Measurements from ENCODE around the gene RIPOR3.
A peak's percentile ranks its signal among the peaks of the same experiment; 100 is the strongest.
"Not testable (repeated sequence)": the region's sequence is repeated elsewhere in the genome, so short reads cannot be mapped to it uniquely, and the experiment has no call there.

Gene RIPOR3

GRCh38 chr20:50655311-50655880 lies 35.9 kb downstream of the RIPOR3 start:
- intact Hi-C loops (cut with micrococcal nuclease) = no loop called here
- Mint-ChIP-seq H3K36me3 (ENCODE audit: low read depth) (no peaks in the 10 kb centered on the region), H3K27ac (no peak overlapping the region), H3K9me3 (no peaks in the 10 kb centered on the region), H3K4me1 (ENCODE audit: low read depth) (no peaks in the 10 kb centered on the region), H3K4me3 (no peak overlapping the region), H3K27me3 (peaks cover 2% of the 10 kb centered on the region)

GRCh38 chr20:50654904-50655303 lies 36.4 kb downstream of the RIPOR3 start:
- intact Hi-C loops (cut with micrococcal nuclease) = no loop called here
- Mint-ChIP-seq H3K4me1 (ENCODE audit: low read depth) (no peaks in the 10 kb centered on the region), H3K27me3 (peaks cover 2% of the 10 kb centered on the region), H3K27ac (no peak overlapping the region), H3K36me3 (ENCODE audit: low read depth) (no peaks in the 10 kb centered on the region), H3K4me3 (no peak overlapping the region), H3K9me3 (no peaks in the 10 kb centered on the region)

- Mint-ChIP-seq H3K4me1 (ENCODE audit: low read depth) (no peaks in the 10 kb centered on the region), H3K27me3 (peaks cover 2% of the 10 kb centered on the region), H3K36me3 (ENCODE audit: low read depth) (no peaks in the 10 kb centered on the region), H3K9me3 (no peaks in the 10 kb centered on the region), H3K4me3 (no peak overlapping the region), H3K27ac (no peak overlapping the region)
- intact Hi-C loops (cut with micrococcal nuclease) = no loop called here
Measured at GRCh38 chr20:50652702-50653294, 38.5 kb downstream of the RIPOR3 start.

GRCh38 chr20:50651676-50652075 lies 39.7 kb downstream of the RIPOR3 start:
- H3K9me3 Mint-ChIP-seq = no peaks in the 10 kb centered on the region
- intact Hi-C loops (cut with micrococcal nuclease) = no loop called here
- H3K27me3 Mint-ChIP-seq = peaks cover 2% of the 10 kb centered on the region
- no peaks in the 10 kb centered on the region for H3K4me1 Mint-ChIP-seq (ENCODE audit: low read depth)
- H3K4me3 Mint-ChIP-seq = no peak overlapping the region
- no peak overlapping the region for H3K27ac Mint-ChIP-seq
- H3K36me3 Mint-ChIP-seq (ENCODE audit: low read depth) = no peaks in the 10 kb centered on the region

- no peak overlapping the region for H3K4me3 Mint-ChIP-seq
- H3K27me3 Mint-ChIP-seq = peaks cover 2% of the 10 kb centered on the region
- H3K36me3 Mint-ChIP-seq (ENCODE audit: low read depth) = no peaks in the 10 kb centered on the region
- no peak overlapping the region for H3K27ac Mint-ChIP-seq
- no peaks in the 10 kb centered on the region for H3K4me1 Mint-ChIP-seq (ENCODE audit: low read depth)
- intact Hi-C loops (cut with micrococcal nuclease) = no loop called here
- no peaks in the 10 kb centered on the region for H3K9me3 Mint-ChIP-seq
Measured at GRCh38 chr20:50649590-50649989, 41.8 kb downstream of the RIPOR3 start.

GRCh38 chr20:50648651-50649050 lies 42.7 kb downstream of the RIPOR3 start:
- no peak overlapping the region for H3K4me3 Mint-ChIP-seq
- H3K27me3 Mint-ChIP-seq = peaks cover 2% of the 10 kb centered on the region
- no peak overlapping the region for H3K27ac Mint-ChIP-seq
- intact Hi-C loops (cut with micrococcal nuclease) = no loop called here
- H3K36me3 Mint-ChIP-seq (ENCODE audit: low read depth) = no peaks in the 10 kb centered on the region
- no peaks in the 10 kb centered on the region for H3K4me1 Mint-ChIP-seq (ENCODE audit: low read depth)
- H3K9me3 Mint-ChIP-seq = no peaks in the 10 kb centered on the region

- intact Hi-C loops (cut with micrococcal nuclease) = no loop called here
- H3K27ac Mint-ChIP-seq = no peak overlapping the region
- H3K36me3 Mint-ChIP-seq (ENCODE audit: low read depth) = no peaks in the 10 kb centered on the region
- no peak overlapping the region for H3K4me3 Mint-ChIP-seq
- no peaks in the 10 kb centered on the region for H3K9me3 Mint-ChIP-seq
- peaks cover 9% of the 10 kb centered on the region for H3K4me1 Mint-ChIP-seq (ENCODE audit: low read depth)
- peaks cover 4% of the 10 kb centered on the region for H3K27me3 Mint-ChIP-seq
Measured at GRCh38 chr20:50646483-50646996, 44.8 kb downstream of the RIPOR3 start.

GRCh38 chr20:50645253-50646068 lies 45.9 kb downstream of the RIPOR3 start:
- Mint-ChIP-seq H3K4me1 (ENCODE audit: low read depth) (peaks cover 17% of the 10 kb centered on the region), H3K27me3 (peaks cover 4% of the 10 kb centered on the region), H3K36me3 (ENCODE audit: low read depth) (no peaks in the 10 kb centered on the region), H3K27ac (no peak overlapping the region), H3K4me3 (no peak overlapping the region), H3K9me3 (no peaks in the 10 kb centered on the region)
- intact Hi-C loops (cut with micrococcal nuclease) = no loop called here

- H3K9me3 Mint-ChIP-seq = no peaks in the 10 kb centered on the region
- H3K4me1 Mint-ChIP-seq (ENCODE audit: low read depth) = peaks cover 20% of the 10 kb centered on the region
Measured at GRCh38 chr20:50642288-50642803, 49.0 kb downstream of the RIPOR3 start.

GRCh38 chr20:50641625-50642287 lies 49.6 kb downstream of the RIPOR3 start:
- H3K36me3 Mint-ChIP-seq (ENCODE audit: low read depth); H3K9me3 Mint-ChIP-seq; H3K4me3 Mint-ChIP-seq; intact Hi-C loops (cut with micrococcal nuclease); H3K27me3 Mint-ChIP-seq: not testable (repeated sequence)
- H3K4me1 Mint-ChIP-seq (ENCODE audit: low read depth) = peaks cover 20% of the 10 kb centered on the region
- peak overlapping the region; percentile 67 for H3K27ac Mint-ChIP-seq

More at GRCh38 chr20:50642288-50642803, 49.0 kb downstream of the RIPOR3 start:
- Mint-ChIP-seq H3K27ac (peak overlapping the region; percentile 67), H3K27me3 (peaks cover 4% of the 10 kb centered on the region), H3K4me3 (no peak overlapping the region), H3K36me3 (ENCODE audit: low read depth) (no peaks in the 10 kb centered on the region)
- intact Hi-C loops (cut with micrococcal nuclease) = no loop called here

- Mint-ChIP-seq H3K4me3 (peak overlapping the region; percentile 50), H3K4me1 (ENCODE audit: low read depth) (peaks cover 25% of the 10 kb centered on the region)
- H3K27me3 Mint-ChIP-seq; H3K9me3 Mint-ChIP-seq; H3K27ac Mint-ChIP-seq; H3K36me3 Mint-ChIP-seq (ENCODE audit: low read depth); intact Hi-C loops (cut with micrococcal nuclease): not testable (repeated sequence)
Measured at GRCh38 chr20:50639971-50640711, 51.2 kb downstream of the RIPOR3 start.

- H3K9me3 Mint-ChIP-seq; intact Hi-C loops (cut with micrococcal nuclease): not testable (repeated sequence)
- H3K27me3 Mint-ChIP-seq = peaks cover 18% of the 10 kb centered on the region
Measured at GRCh38 chr20:50638015-50638847, 53.1 kb downstream of the RIPOR3 start.

More at GRCh38 chr20:50638015-50638847, 53.1 kb downstream of the RIPOR3 start:
- not testable (repeated sequence) for H3K4me3 Mint-ChIP-seq; H3K27ac Mint-ChIP-seq; H3K36me3 Mint-ChIP-seq (ENCODE audit: low read depth)
- H3K4me1 Mint-ChIP-seq (ENCODE audit: low read depth) = peaks cover 25% of the 10 kb centered on the region
